DOHH2 (cell line): Measurements from ENCODE around the gene VWC2.

Experiments used
- H3F3A ChIP-seq: fragments of 200-600 bp; sonication (generic), shearing (Covaris generic); 2 replicates; pipeline ENCODE4 v1.6.0; 2016; ENCODE audit warnings: antibody characterized with exemption, mild to moderate bottlenecking; ENCODE audit not compliant: control insufficient read depth, insufficient read depth
- H3K27ac ChIP-seq: fragments of 200-600 bp; sonication (generic); 2 replicates; pipeline ENCODE4 v1.5.1; 2014; ENCODE audit warnings: low read depth, mild to moderate bottlenecking, low read length, moderate library complexity
- H3K27me3 ChIP-seq: fragments of 200-600 bp; sonication (generic); 2 replicates; pipeline ENCODE4 v1.6.1; 2014; ENCODE audit warnings: mild to moderate bottlenecking, low read length, mixed read lengths; ENCODE audit not compliant: control insufficient read depth
- H3K36me3 ChIP-seq: fragments of 200-600 bp; sonication (generic); 2 replicates; pipeline ENCODE4 v1.6.1; 2014; ENCODE audit warnings: mild to moderate bottlenecking, low read length, moderate library complexity, mixed read lengths; ENCODE audit not compliant: control insufficient read depth
- H3K4me1 ChIP-seq: fragments of 200-600 bp; sonication (generic); 2 replicates; pipeline ENCODE4 v1.6.1; 2014; ENCODE audit warnings: mild to moderate bottlenecking, low read length, mixed read lengths; ENCODE audit not compliant: control insufficient read depth
- H3K4me2 ChIP-seq: fragments of 200-600 bp; sonication (generic); 2 replicates; pipeline ENCODE4 v1.6.0; 2014; ENCODE audit warnings: mild to moderate bottlenecking, low read length, moderate library complexity
- H3K4me3 ChIP-seq: fragments of 200-600 bp; sonication (generic); 2 replicates; pipeline ENCODE4 v1.5.1; 2014; ENCODE audit warnings: mild to moderate bottlenecking, low read length, mixed read lengths
- H3K79me2 ChIP-seq: fragments of 200-600 bp; sonication (generic); 2 replicates; pipeline ENCODE4 v1.6.1; 2014; ENCODE audit warnings: mild to moderate bottlenecking, low read length, mixed read lengths; ENCODE audit not compliant: control insufficient read depth
- H3K9me2 ChIP-seq: fragments of 200-600 bp; sonication (generic); replicated peaks from 2 replicates; pipeline ENCODE4 v1.6.1; 2014; ENCODE audit warnings: mild to moderate bottlenecking, low read length, mixed read lengths; ENCODE audit not compliant: control insufficient read depth
- H3K9me3 ChIP-seq: fragments of 200-600 bp; sonication (generic); 2 replicates; pipeline ENCODE4 v1.6.1; 2014; ENCODE audit warnings: antibody characterized with exemption, low read length, mixed read lengths; ENCODE audit not compliant: control insufficient read depth, insufficient read depth
- H4K20me1 ChIP-seq: fragments of 200-600 bp; sonication (generic); 2 replicates; pipeline ENCODE4 v1.6.0; 2014; ENCODE audit warnings: low read depth, mild to moderate bottlenecking, antibody characterized with exemption, low read length, moderate library complexity; ENCODE audit not compliant: control insufficient read depth, insufficient read depth
- EZH2phosphoT487 ChIP-seq: fragments of 200-600 bp; sonication (generic); IDR thresholded peaks from 2 replicates; pipeline ENCODE4 v1.6.1; 2017; ENCODE audit warnings: borderline replicate concordance, mild to moderate bottlenecking, antibody characterized with exemption, low read length, moderate library complexity, mixed read lengths
- TF ChIP-seq, protein P1 (sequence below): fragments of 200-600 bp; sonication (generic); IDR thresholded peaks from one replicate; pipeline ENCODE4 v1.5.1; 2014; ENCODE audit warnings: antibody characterized with exemption, mild to moderate bottlenecking, low read depth, low read length; ENCODE audit not compliant: poor library complexity, severe bottlenecking

Gene VWC2

DNA sequence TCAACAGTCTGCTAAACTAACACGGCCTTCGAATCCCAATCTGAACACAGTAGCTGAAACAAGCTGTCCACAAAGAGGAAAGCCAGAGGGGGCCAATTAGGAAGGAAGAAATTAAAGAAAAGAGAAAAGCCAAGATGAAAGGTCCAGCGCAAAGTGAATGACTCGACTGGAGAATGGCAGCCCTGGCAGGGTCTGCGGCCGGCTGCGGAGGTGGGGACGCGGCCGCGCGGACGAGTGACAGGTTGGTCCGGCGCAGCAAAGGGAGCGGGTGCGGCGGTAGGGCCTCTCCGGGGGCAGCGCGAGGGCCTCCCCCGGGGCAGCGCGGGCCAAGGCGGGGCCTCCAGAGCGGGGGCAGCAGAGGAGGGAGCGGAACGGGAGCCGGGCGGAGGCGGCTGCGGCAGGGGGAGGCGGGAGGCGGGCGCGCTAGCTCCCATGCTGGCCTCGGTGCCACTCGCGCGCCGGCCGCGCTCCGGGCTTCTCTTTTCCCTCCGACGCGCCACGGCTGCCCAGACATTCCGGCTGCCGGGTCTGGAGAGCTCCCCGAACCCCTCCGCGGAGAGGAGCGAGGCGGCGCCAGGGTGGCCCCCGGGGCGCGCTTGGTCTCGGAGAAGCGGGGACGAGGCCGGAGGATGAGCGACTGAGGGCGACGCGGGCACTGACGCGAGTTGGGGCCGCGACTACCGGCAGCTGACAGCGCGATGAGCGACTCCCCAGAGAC is at the start of gene VWC2:
TSS of gene VWC2 (plus strand) at position 421 of the 718 bp plus-strand sequence. CDS start 1,798 bp downstream, outside the sequence.
- Histone ChIP-seq H3K79me2 (no peaks in the 10 kb centered on the region), H3K27me3 (peaks cover 6% of the 10 kb centered on the region; the same call in 1 of the 2 replicates), H3K4me2 (no peak within 1 kb of the TSS), H3F3A (no peaks in the 10 kb centered on the region), H4K20me1 (no peaks in the 10 kb centered on the region), H3K4me1 (peaks cover 15% of the 10 kb centered on the region), H3K9me3 (peaks cover 13% of the 10 kb centered on the region; the same call in 1 of the 2 replicates), H3K36me3 (no peaks in the 10 kb centered on the region), H3K27ac (no peak within 1 kb of the TSS), H3K9me2 (no peaks in the 10 kb centered on the region; the same call in 1 of the 2 replicates), H3K4me3 (no peak within 1 kb of the TSS)
- TF ChIP-seq EZH2phosphoT487 = no peak
- TF ChIP-seq, protein P1, sequence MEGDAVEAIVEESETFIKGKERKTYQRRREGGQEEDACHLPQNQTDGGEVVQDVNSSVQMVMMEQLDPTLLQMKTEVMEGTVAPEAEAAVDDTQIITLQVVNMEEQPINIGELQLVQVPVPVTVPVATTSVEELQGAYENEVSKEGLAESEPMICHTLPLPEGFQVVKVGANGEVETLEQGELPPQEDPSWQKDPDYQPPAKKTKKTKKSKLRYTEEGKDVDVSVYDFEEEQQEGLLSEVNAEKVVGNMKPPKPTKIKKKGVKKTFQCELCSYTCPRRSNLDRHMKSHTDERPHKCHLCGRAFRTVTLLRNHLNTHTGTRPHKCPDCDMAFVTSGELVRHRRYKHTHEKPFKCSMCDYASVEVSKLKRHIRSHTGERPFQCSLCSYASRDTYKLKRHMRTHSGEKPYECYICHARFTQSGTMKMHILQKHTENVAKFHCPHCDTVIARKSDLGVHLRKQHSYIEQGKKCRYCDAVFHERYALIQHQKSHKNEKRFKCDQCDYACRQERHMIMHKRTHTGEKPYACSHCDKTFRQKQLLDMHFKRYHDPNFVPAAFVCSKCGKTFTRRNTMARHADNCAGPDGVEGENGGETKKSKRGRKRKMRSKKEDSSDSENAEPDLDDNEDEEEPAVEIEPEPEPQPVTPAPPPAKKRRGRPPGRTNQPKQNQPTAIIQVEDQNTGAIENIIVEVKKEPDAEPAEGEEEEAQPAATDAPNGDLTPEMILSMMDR = no peak

DNA sequence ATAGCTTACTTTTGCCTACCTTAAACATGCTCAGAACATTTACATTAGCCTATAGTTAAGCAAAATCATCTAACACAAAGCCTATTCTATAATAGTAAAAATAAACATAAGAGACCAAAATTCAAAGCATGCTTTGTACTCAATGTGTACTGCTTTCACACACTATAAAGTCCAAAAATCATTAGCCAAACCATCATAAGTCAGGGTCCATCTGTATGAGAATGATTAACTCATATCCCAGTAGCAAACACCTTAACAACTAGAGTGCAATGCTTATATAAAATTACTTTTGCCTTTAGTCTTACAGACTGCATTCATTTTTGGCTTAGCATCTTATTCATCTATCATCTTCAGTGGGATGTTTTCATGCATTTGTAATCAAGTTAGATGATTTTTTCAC is 49.4 kb upstream of the VWC2 start:
- no peaks in the 10 kb centered on the region for H3K9me2 ChIP-seq
- H3K79me2 ChIP-seq = no peaks in the 10 kb centered on the region
- H3K4me1 ChIP-seq = no peaks in the 10 kb centered on the region
- H3K27me3 ChIP-seq = no peaks in the 10 kb centered on the region; the same call in 1 of the 2 replicates
- no peaks in the 10 kb centered on the region for H3F3A ChIP-seq
- H3K9me3 ChIP-seq = no peaks in the 10 kb centered on the region
- no peaks in the 10 kb centered on the region for H4K20me1 ChIP-seq
- TF ChIP-seq EZH2phosphoT487 = no peak
- TF ChIP-seq, protein P1 = no peak
- H3K36me3 ChIP-seq = no peaks in the 10 kb centered on the region
- H3K4me2 ChIP-seq = no peak overlapping the region
- no peak overlapping the region for H3K4me3 ChIP-seq
- H3K27ac ChIP-seq = no peak overlapping the region

DNA sequence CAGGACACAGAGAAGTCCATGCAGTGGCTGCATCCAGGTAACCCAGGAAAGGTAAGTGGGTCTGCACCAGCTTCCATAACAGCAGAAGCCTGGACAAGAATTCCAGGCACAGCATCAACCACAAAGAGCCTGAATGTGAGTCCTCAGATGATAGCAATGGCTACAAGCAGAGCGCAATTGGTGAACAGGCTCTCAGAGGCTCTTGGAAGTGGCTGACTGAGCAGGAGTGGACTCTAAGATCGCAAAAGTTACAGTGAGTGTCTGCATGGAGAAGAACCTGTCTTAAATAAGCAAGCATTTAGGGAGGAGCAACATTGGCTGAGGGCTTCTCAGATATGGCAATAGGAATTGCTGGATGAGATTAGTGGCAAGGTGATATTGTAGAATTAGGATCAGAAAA is 41.6 kb upstream of the VWC2 start:
- Histone ChIP-seq H4K20me1 (no peaks in the 10 kb centered on the region), H3K36me3 (no peaks in the 10 kb centered on the region), H3K27ac (no peak overlapping the region), H3K79me2 (no peaks in the 10 kb centered on the region), H3K27me3 (peaks cover 3% of the 10 kb centered on the region; the same call in 1 of the 2 replicates), H3K4me3 (no peak overlapping the region), H3K4me1 (no peaks in the 10 kb centered on the region), H3K9me3 (no peaks in the 10 kb centered on the region), H3F3A (no peaks in the 10 kb centered on the region), H3K4me2 (no peak overlapping the region), H3K9me2 (no peaks in the 10 kb centered on the region)
- TF ChIP-seq, protein P1 = no peak
- TF ChIP-seq EZH2phosphoT487 = no peak
